Omental fat pad (tissue), 4 donors: Measurements from ENCODE around the gene SERPINB1. TPM values are rescaled to one million over a fixed set of nuclear protein-coding genes. Genes with fewer than 3 reads are reported as not detected.

ENCODE experiments used
- ATAC-seq: fragments of 150-250 bp; one replicate; pipeline ENCODE4 v1.9.1; 2016; ENCODE audit warnings: mild to moderate bottlenecking, moderate library complexity; ENCODE audit not compliant: low FRiP score
- DNase-seq: peaks from one replicate; pipeline ENCODE4 v3.0.0-alpha.2; 2019; ENCODE audit warnings: low spot score
- CTCF ChIP-seq, 3 donors: fragments of 450-650 bp; IDR thresholded peaks; one replicate each; pipeline ENCODE4 v1.5.1; 2016 to 2017; ENCODE audit warnings: antibody characterized with exemption in 3 of 3, mild to moderate bottlenecking in 3 of 3, moderate library complexity in 2 of 3
- total RNA-seq, 4 donors: library from RNA; depleted of rRNA; stranded (reverse); fragments of >200 nt; gene quantifications; one replicate each; pipeline ENCODE4 v1.1.0, GENCODE V29; 2016

Gene SERPINB1
- total RNA-seq, 4 donors from 2014 or later, result 40.8 to 146 (median 50.1) TPM

GRCh38 chr6:2842139-2842552, 483 bp upstream of the SERPINB1 start:
- no peak for DNase-seq
- TF ChIP-seq CTCF (IDR thresholded peaks at IDR 0.05), result no peak
- no peak for ATAC-seq

- ATAC-seq, result no peak
- TF ChIP-seq CTCF (IDR thresholded peaks at IDR 0.05), result no peak
Observed at GRCh38 chr6:2840749-2841061, 958 bp downstream of the SERPINB1 start.

GRCh38 chr6:2839982-2840748, 1.5 kb downstream of the SERPINB1 start:
- ATAC-seq (no peak), DNase-seq (no peak)
- TF ChIP-seq CTCF (IDR thresholded peaks at IDR 0.05), result no peak

More at GRCh38 chr6:2840749-2841061, 958 bp downstream of the SERPINB1 start:
- DNase-seq, result no peak

- no peak for ATAC-seq
- TF ChIP-seq CTCF (IDR thresholded peaks at IDR 0.05), result no peak
- no peak for DNase-seq
Observed at GRCh38 chr6:2839195-2839981, 2.3 kb downstream of the SERPINB1 start.

- ATAC-seq, result no peak
- TF ChIP-seq CTCF (IDR thresholded peaks at IDR 0.05), result no peak
- no peak for DNase-seq
Observed at GRCh38 chr6:2838251-2838650, 3.4 kb downstream of the SERPINB1 start.

- no peak for DNase-seq
- no peak for TF ChIP-seq CTCF (IDR thresholded peaks at IDR 0.05)
- no peak for ATAC-seq
Observed at GRCh38 chr6:2834262-2834661, 7.4 kb downstream of the SERPINB1 start.
